HepG2 (cell line): Measurements from ENCODE around the gene SLC7A10. TPM values are rescaled to one million over a fixed set of nuclear protein-coding genes. Genes with fewer than 3 reads are reported as not detected.

Experiments used
- ATAC-seq: fragments of 200-7000 bp; cut with Tn5 transposase; 3 replicates; pipeline ENCODE4 v1.9.1; 2020; ENCODE audit warnings: mild to moderate bottlenecking, moderate library complexity
- BruUV-seq: library from RNA; stranded (reverse); fragments of 400-500 nt; replicated peaks from 2 replicates; lab custom pipeline; 2021; lab: Mats Ljungman, UMichigan
- CTCF ChIA-PET: fragments of 300-600 bp; formaldehyde crosslinking; extraction: SDS; loops from one replicate; lab custom pipeline; 2021; ENCODE audit warnings: low total read pairs, inconsistent platforms, low intra/inter-chr PET ratio; lab: Yijun Ruan, JAX
- POLR2A ChIA-PET: fragments of 350-600 bp; sonication (Branson Sonifier 250); formaldehyde crosslinking; loops from one replicate; lab custom pipeline; 2020; ENCODE audit warnings: antibody characterized with exemption, inconsistent platforms; lab: Yijun Ruan, JAX
- DNase-seq: peaks from one replicate; pipeline ENCODE4 v3.0.0-alpha.2; 2015; ENCODE audit warnings: low spot score
- FAIRE-seq: peaks from 3 replicates; lab custom pipeline; 2011; peaks lifted over from hg19 to GRCh38; lab: Jason Lieb, UNC
- H2AFZ ChIP-seq: one replicate; pipeline ENCODE4 v1.6.1; 2011; ENCODE audit warnings: low read length, inconsistent platforms
- H3K27ac ChIP-seq: fragments of 300-600 bp; 3 replicates; pipeline ENCODE4 v1.8.0; 2011; ENCODE audit warnings: mixed run types, mild to moderate bottlenecking, mixed read lengths, low read length, inconsistent platforms; ENCODE audit not compliant: insufficient read depth; ENCODE audit errors: extremely low read length
- H3K27me3 ChIP-seq, 2 experiments: fragments of 200-600 bp in 1 of 2; 2 replicates in 1 of 2; 3 replicates in 1 of 2; pipeline versions ENCODE4 v1.6.0 to v1.8.0; 2011; ENCODE audit warnings: low read length in 2 of 2, mild to moderate bottlenecking in 2 of 2, moderate library complexity in 2 of 2, inconsistent platforms in 1 of 2; ENCODE audit not compliant: insufficient read depth in 2 of 2, control insufficient read depth in 1 of 2
- H3K36me3 ChIP-seq, 2 experiments: fragments of 200-600 bp in 1 of 2; replicated peaks in 1 of 2; 2 replicates in 1 of 2; 3 replicates in 1 of 2; pipeline versions ENCODE4 v1.5.1 to v1.8.0; 2011; ENCODE audit warnings: low read length in 2 of 2, inconsistent platforms in 1 of 2; ENCODE audit not compliant: insufficient read depth in 2 of 2, control insufficient read depth in 1 of 2
- H3K4me1 ChIP-seq: 2 replicates; pipeline ENCODE4 v1.5.1; 2012; ENCODE audit warnings: low read length, inconsistent platforms; ENCODE audit not compliant: insufficient read depth
- H3K4me2 ChIP-seq: 2 replicates; pipeline ENCODE4 v1.6.0; 2011; ENCODE audit warnings: low read depth, low read length, inconsistent platforms
- H3K4me3 ChIP-seq, 3 experiments: fragments of 200-600 bp in 1 of 3; sonication (generic), shearing (Covaris generic) in 1 of 3; replicated peaks in 1 of 3; 2 replicates each; pipeline ENCODE4 v1.5.1; 2011 to 2016; ENCODE audit warnings: low read length in 3 of 3, inconsistent platforms in 2 of 3, low read depth in 2 of 3, mild to moderate bottlenecking in 2 of 3, control low read depth in 1 of 3, mixed read lengths in 1 of 3; ENCODE audit not compliant: insufficient read depth in 1 of 3
- H3K79me2 ChIP-seq: one replicate; pipeline ENCODE4 v1.6.1; 2011; ENCODE audit warnings: low read length, inconsistent platforms; ENCODE audit not compliant: insufficient read depth
- H3K9ac ChIP-seq: 2 replicates; pipeline ENCODE4 v1.6.0; 2011; ENCODE audit warnings: mild to moderate bottlenecking, low read depth, low read length, inconsistent platforms; ENCODE audit not compliant: insufficient read depth
- H3K9me3 ChIP-seq: 2 replicates; pipeline ENCODE4 v1.5.1; 2012; ENCODE audit warnings: mild to moderate bottlenecking, low read length
- H4K20me1 ChIP-seq: 2 replicates; pipeline ENCODE4 v1.6.0; 2011; ENCODE audit warnings: inconsistent platforms, mild to moderate bottlenecking, low read length, moderate library complexity; ENCODE audit not compliant: insufficient read depth
- XRCC5 ChIP-seq: fragments of 200-400 bp; formaldehyde crosslinking; optimal IDR thresholded peaks from 2 replicates; pipeline ENCODE3; 2017; ENCODE audit warnings: mild to moderate bottlenecking, low read length
- ZFP36L2 ChIP-seq: sonication (generic); formaldehyde crosslinking; IDR thresholded peaks from 2 replicates; pipeline ENCODE4 v1.4.0; 2020; ENCODE audit warnings: missing genetic modification reagents
- ZMYM4 ChIP-seq: sonication (generic); formaldehyde crosslinking; IDR thresholded peaks from 2 replicates; pipeline ENCODE4 v1.8.1; 2023; ENCODE audit warnings: mild to moderate bottlenecking, missing genetic modification reagents
- ZNF101 ChIP-seq: sonication (generic); formaldehyde crosslinking; IDR thresholded peaks from 2 replicates; pipeline ENCODE4 v1.4.0; 2020; ENCODE audit warnings: mild to moderate bottlenecking, low read depth, missing genetic modification reagents, borderline replicate concordance
- ZNF350 ChIP-seq: sonication (generic); formaldehyde crosslinking; IDR thresholded peaks from 2 replicates; pipeline ENCODE4 v1.4.0; 2020; ENCODE audit warnings: mild to moderate bottlenecking, low read depth, missing genetic modification reagents, borderline replicate concordance
- ZNF354B ChIP-seq: sonication (generic); formaldehyde crosslinking; IDR thresholded peaks from 2 replicates; pipeline ENCODE4 v1.8.0; 2022; ENCODE audit warnings: mild to moderate bottlenecking, missing genetic modification reagents
- ZNF552 ChIP-seq: sonication (generic); formaldehyde crosslinking; IDR thresholded peaks from 2 replicates; pipeline ENCODE4 v1.9.0; 2022; ENCODE audit warnings: missing genetic modification reagents, mild to moderate bottlenecking, borderline replicate concordance
- ZNF75D ChIP-seq: sonication (generic); formaldehyde crosslinking; IDR thresholded peaks from 2 replicates; pipeline ENCODE4 v1.8.1; 2023; ENCODE audit warnings: missing genetic modification reagents, mild to moderate bottlenecking, borderline replicate concordance
- ZNF768 ChIP-seq: sonication (generic); formaldehyde crosslinking; IDR thresholded peaks from 2 replicates; pipeline ENCODE4 v1.4.0; 2020; ENCODE audit warnings: missing genetic modification reagents
- WGBS: methylation state at CpG from one replicate; pipeline ENCODE4 v1.1.6; 2017; ENCODE audit warnings: low lambda C conversion rate; 5-methylcytosine and 5-hydroxymethylcytosine counted together
- in situ Hi-C: cut with HindIII; loops from 2 replicates; pipeline ENCODE4 v1.10.0; 2017; ENCODE audit warnings: low pct_unique_long_range_greater_than_20kb; ENCODE audit not compliant: extremely low pct_ligation_motif_present
- intact Hi-C: fragments of 100-400 bp; cut with micrococcal nuclease; formaldehyde crosslinking; loops from one replicate; pipeline ENCODE4 v1.10.0; 2022; ENCODE audit not compliant: unreplicated experiment
- polyA plus RNA-seq, 8 experiments: library from polyadenylated mRNA; depleted of rRNA in 3 of 8; stranded (reverse) in 7 of 8; unstranded in 1 of 8; fragments of >200 nt; fragmentation: Illumina TruSeq in 4 of 8; extraction: Trizol in 4 of 8; gene quantifications; 2 replicates each; pipeline versions ENCODE4 v1.2.1 to v1.2.3, GENCODE V29; 2011 to 2016; ENCODE audit warnings: low read depth in 4 of 8, missing spikeins in 1 of 8, mixed read lengths in 1 of 8; ENCODE audit not compliant: insufficient read depth in 1 of 8
- total RNA-seq, 5 experiments: library from RNA; depleted of rRNA; stranded (reverse); fragments of >200 nt; fragmentation: Illumina TruSeq; extraction: Trizol; gene quantifications; 2 replicates each; pipeline ENCODE4 v1.2.3, GENCODE V29; 2016; ENCODE audit warnings: low read depth in 1 of 5
- TF ChIP-seq, protein P1 (sequence below): sonication (generic); formaldehyde crosslinking; IDR thresholded peaks from 2 replicates; pipeline ENCODE4 v1.4.0; 2020; ENCODE audit warnings: missing genetic modification reagents
- TF ChIP-seq, protein P2 (sequence below): sonication (generic); formaldehyde crosslinking; IDR thresholded peaks from 2 replicates; pipeline ENCODE4 v1.5.0; 2020; ENCODE audit warnings: mild to moderate bottlenecking, missing genetic modification reagents
- TF ChIP-seq, protein P3 (sequence below): IDR thresholded peaks from 2 replicates; pipeline ENCODE4 v1.6.1; 2016; ENCODE audit warnings: missing biosample characterization, missing genetic modification reagents, low read depth
- TF ChIP-seq, protein P4 (sequence below): IDR thresholded peaks from 2 replicates; pipeline ENCODE4 v1.6.1; 2016; ENCODE audit warnings: mild to moderate bottlenecking
- TF ChIP-seq, protein P5 (sequence below): sonication (generic); formaldehyde crosslinking; IDR thresholded peaks from 2 replicates; pipeline ENCODE4 v1.5.0; 2020; ENCODE audit warnings: mild to moderate bottlenecking, missing genetic modification reagents

Gene SLC7A10
- total and polyA plus RNA-seq, 2 of the 13 experiments (the other 11 are each of a cell fraction or from before 2014, with no cell fraction given), result 1.1 to 2.2 TPM

DNA sequence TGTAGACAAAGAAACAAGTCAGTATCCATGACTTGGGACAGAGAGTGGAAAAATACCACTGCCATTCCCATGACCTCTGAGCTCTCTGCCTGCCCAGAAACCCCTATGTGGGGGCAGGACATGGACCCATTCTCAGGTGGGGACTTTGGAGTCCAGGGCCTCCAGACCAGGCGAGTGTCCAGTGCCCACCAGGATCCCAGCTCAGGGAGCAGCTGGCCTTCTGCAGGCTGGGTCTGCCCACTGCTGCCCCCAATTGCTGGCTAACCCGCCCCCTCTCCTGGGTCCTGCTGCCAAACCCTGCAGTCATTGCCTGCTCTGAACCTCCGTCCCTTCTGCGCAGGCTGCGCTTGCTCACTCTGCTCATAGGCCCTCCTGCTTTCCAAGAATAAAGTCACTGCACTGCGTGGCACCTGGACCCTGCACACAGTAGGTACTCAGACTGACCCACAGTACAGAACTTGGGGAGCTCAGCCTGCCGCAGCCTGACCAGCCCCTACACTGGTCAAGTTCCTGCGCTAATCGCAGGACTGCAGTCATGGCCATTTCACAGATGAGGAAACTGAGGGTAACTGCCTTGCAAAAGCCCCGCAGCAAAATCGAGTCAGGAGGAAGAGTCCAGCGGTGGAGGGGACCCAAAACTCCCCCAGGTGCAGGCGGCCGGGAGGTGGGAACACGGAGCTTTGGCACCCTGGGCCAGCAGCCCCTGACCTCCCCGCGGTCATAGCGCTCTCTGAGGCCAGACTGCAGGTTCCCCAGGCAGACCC, 774 bp downstream of the SLC7A10 start:
- POLR2A ChIA-PET, result no interaction called here
- DNase-seq (no peak), ATAC-seq (peak; percentile 27), FAIRE-seq (no peak)
- in situ Hi-C loops, result no loop called here
- Histone ChIP-seq H2AFZ (no peak overlapping the region), H3K9me3 (peaks cover 20% of the 10 kb centered on the region), H3K27me3 (peaks cover 11 to 20% of the 10 kb centered on the region in 2 experiments), H3K4me3 (peak overlapping the region in 1 of 3 experiments; percentile 44; a peak in 1 of 6 replicates), H3K4me2 (peak overlapping the region; percentile 65), H4K20me1 (no peaks in the 10 kb centered on the region), H3K27ac (no peak overlapping the region), H3K36me3 (no peaks in the 10 kb centered on the region), H3K4me1 (peaks cover 51% of the 10 kb centered on the region), H3K9ac (no peak overlapping the region), H3K79me2 (no peaks in the 10 kb centered on the region)
- intact Hi-C loops, result no loop called here
- CTCF ChIA-PET, result no interaction called here
- BruUV-seq, result no TSS peak
- 86% methylated on average over 4 of the region's 18 CpGs for WGBS
- TF ChIP-seq, protein P1, sequence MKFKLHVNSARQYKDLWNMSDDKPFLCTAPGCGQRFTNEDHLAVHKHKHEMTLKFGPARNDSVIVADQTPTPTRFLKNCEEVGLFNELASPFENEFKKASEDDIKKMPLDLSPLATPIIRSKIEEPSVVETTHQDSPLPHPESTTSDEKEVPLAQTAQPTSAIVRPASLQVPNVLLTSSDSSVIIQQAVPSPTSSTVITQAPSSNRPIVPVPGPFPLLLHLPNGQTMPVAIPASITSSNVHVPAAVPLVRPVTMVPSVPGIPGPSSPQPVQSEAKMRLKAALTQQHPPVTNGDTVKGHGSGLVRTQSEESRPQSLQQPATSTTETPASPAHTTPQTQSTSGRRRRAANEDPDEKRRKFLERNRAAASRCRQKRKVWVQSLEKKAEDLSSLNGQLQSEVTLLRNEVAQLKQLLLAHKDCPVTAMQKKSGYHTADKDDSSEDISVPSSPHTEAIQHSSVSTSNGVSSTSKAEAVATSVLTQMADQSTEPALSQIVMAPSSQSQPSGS (CRISPR knock-in tag), result no peak
- TF ChIP-seq, protein P2, sequence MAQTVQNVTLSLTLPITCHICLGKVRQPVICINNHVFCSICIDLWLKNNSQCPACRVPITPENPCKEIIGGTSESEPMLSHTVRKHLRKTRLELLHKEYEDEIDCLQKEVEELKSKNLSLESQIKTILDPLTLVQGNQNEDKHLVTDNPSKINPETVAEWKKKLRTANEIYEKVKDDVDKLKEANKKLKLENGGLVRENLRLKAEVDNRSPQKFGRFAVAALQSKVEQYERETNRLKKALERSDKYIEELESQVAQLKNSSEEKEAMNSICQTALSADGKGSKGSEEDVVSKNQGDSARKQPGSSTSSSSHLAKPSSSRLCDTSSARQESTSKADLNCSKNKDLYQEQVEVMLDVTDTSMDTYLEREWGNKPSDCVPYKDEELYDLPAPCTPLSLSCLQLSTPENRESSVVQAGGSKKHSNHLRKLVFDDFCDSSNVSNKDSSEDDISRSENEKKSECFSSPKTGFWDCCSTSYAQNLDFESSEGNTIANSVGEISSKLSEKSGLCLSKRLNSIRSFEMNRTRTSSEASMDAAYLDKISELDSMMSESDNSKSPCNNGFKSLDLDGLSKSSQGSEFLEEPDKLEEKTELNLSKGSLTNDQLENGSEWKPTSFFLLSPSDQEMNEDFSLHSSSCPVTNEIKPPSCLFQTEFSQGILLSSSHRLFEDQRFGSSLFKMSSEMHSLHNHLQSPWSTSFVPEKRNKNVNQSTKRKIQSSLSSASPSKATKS, result no peak
- TF ChIP-seq ZNF75D (CRISPR knock-in tag), result no peak
- TF ChIP-seq, protein P3, sequence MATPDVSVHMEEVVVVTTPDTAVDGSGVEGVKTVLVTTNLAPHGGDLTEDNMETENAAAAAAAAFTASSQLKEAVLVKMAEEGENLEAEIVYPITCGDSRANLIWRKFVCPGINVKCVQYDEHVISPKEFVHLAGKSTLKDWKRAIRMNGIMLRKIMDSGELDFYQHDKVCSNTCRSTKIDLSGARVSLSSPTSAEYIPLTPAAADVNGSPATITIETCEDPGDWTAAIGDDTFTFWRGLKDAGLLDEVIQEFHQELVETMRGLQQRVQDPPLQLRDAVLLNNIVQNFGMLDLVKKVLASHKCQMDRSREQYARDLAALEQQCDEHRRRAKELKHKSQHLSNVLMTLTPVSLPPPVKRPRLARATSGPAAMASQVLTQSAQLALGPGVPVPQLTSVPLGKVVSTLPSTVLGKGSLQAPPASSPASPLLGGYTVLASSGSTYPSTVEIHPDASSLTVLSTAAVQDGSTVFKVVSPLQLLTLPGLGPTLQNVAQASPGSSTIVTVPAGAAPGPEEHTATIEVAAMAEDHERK (CRISPR knock-in tag), result no peak
- TF ChIP-seq ZNF768 (CRISPR knock-in tag), result peak; percentile 67
- TF ChIP-seq ZMYM4 (CRISPR knock-in tag), result 0 out of 2 replicates have a peak, but pooled peaks have one; percentile 31
- TF ChIP-seq XRCC5, result peak; percentile 45
- no peak for TF ChIP-seq ZNF552 (CRISPR knock-in tag)
- no peak for TF ChIP-seq ZNF350 (CRISPR knock-in tag)
- no peak for TF ChIP-seq ZNF101
- TF ChIP-seq, protein P4, sequence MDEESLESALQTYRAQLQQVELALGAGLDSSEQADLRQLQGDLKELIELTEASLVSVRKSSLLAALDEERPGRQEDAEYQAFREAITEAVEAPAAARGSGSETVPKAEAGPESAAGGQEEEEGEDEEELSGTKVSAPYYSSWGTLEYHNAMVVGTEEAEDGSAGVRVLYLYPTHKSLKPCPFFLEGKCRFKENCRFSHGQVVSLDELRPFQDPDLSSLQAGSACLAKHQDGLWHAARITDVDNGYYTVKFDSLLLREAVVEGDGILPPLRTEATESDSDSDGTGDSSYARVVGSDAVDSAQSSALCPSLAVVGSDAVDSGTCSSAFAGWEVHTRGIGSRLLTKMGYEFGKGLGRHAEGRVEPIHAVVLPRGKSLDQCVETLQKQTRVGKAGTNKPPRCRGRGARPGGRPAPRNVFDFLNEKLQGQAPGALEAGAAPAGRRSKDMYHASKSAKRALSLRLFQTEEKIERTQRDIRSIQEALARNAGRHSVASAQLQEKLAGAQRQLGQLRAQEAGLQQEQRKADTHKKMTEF (CRISPR knock-in tag), result peak; percentile 31; the same call in 1 of the 2 replicates
- TF ChIP-seq ZFP36L2 (CRISPR knock-in tag), result no peak
- TF ChIP-seq, protein P5, sequence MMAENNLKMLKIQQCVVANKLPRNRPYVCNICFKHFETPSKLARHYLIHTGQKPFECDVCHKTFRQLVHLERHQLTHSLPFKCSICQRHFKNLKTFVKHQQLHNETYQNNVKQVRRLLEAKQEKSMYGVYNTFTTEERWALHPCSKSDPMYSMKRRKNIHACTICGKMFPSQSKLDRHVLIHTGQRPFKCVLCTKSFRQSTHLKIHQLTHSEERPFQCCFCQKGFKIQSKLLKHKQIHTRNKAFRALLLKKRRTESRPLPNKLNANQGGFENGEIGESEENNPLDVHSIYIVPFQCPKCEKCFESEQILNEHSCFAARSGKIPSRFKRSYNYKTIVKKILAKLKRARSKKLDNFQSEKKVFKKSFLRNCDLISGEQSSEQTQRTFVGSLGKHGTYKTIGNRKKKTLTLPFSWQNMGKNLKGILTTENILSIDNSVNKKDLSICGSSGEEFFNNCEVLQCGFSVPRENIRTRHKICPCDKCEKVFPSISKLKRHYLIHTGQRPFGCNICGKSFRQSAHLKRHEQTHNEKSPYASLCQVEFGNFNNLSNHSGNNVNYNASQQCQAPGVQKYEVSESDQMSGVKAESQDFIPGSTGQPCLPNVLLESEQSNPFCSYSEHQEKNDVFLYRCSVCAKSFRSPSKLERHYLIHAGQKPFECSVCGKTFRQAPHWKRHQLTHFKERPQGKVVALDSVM (CRISPR knock-in tag), result 0 out of 2 replicates have a peak, but pooled peaks have one; percentile 18
- no peak for TF ChIP-seq ZNF354B
